SK-N-SH (cell line): ENCODE data around the gene NFATC2IP.

Source experiments
- CTCF ChIP-seq: fragments of 200-600 bp; sonication (generic); IDR thresholded peaks from 2 replicates; pipeline ENCODE4 v1.6.1; 2017; ENCODE audit warnings: antibody characterized with exemption, mild to moderate bottlenecking, moderate library complexity
- EZH2phosphoT487 ChIP-seq: fragments of 200-600 bp; sonication (generic); IDR thresholded peaks from 2 replicates; pipeline ENCODE4 v1.6.1; 2017; ENCODE audit warnings: low read depth, mixed run types, mild to moderate bottlenecking, antibody characterized with exemption, moderate library complexity, borderline replicate concordance
- FOXJ3 ChIP-seq: sonication (generic); formaldehyde crosslinking; IDR thresholded peaks from 2 replicates; pipeline ENCODE4 v1.5.1; 2020; ENCODE audit warnings: mild to moderate bottlenecking, missing genetic modification reagents
- FOXM1 ChIP-seq: IDR thresholded peaks from 2 replicates; pipeline ENCODE4 v1.4.0; 2012; ENCODE audit warnings: low read depth, mild to moderate bottlenecking
- GABPA ChIP-seq: IDR thresholded peaks from 2 replicates; pipeline ENCODE4 v1.4.0; 2012; ENCODE audit warnings: low read depth, mild to moderate bottlenecking
- GATA2 ChIP-seq: sonication (generic); formaldehyde crosslinking; IDR thresholded peaks from 2 replicates; pipeline ENCODE4 v1.5.0; 2020; ENCODE audit warnings: mild to moderate bottlenecking, missing genetic modification reagents
- JUND ChIP-seq: IDR thresholded peaks from 2 replicates; pipeline ENCODE4 v1.4.0; 2012
- POLR2AphosphoS5 ChIP-seq: IDR thresholded peaks from 2 replicates; pipeline ENCODE4 v1.6.1; 2012; ENCODE audit warnings: low read depth, low read length
- RFX5 ChIP-seq: IDR thresholded peaks from 2 replicates; pipeline ENCODE4 v1.6.1; 2012; ENCODE audit warnings: mild to moderate bottlenecking, improper control_type of control experiment, low read length
- RXRA ChIP-seq: IDR thresholded peaks from 2 replicates; pipeline ENCODE4 v1.4.0; 2012; ENCODE audit warnings: low read depth, mild to moderate bottlenecking, borderline replicate concordance
- TAF1 ChIP-seq: IDR thresholded peaks from 2 replicates; pipeline ENCODE4 v1.6.1; 2012; ENCODE audit warnings: low read depth, mild to moderate bottlenecking, low read length, moderate library complexity, borderline replicate concordance

DNA sequence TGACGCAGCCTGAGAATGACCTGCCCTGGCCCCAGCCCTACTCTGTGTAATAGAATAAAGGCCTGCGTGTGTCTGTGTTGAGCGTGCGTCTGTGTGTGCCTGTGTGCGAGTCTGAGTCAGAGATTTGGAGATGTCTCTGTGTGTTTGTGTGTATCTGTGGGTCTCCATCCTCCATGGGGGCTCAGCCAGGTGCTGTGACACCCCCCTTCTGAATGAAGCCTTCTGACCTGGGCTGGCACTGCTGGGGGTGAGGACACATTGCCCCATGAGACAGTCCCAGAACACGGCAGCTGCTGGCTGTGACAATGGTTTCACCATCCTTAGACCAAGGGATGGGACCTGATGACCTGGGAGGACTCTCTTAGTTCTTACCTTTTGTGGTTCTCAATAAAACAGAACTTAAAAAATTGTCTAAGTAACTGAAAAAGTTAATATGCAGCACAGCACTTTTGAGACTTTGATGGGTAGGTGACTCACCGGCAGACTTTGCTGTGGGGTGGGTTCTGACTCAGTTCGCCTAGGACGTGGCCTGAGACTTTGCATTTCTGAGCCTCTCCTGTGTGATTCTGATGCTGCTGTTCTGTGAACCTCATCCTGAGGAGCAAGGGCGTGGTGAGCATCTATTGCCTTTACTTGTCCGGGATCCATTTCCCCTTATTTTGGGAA lies 39.8 kb downstream of the NFATC2IP start:
- TF ChIP-seq TAF1 (no peak), CTCF (no peak), GABPA (no peak), RFX5 (no peak), FOXJ3 (CRISPR knock-in tag) (no peak), JUND (no peak), POLR2AphosphoS5 (no peak), FOXM1 (no peak), GATA2 (CRISPR knock-in tag) (no peak), RXRA (no peak), EZH2phosphoT487 (no peak)
